ENCODE data around the gene NCOA7.

Gene NCOA7

DNA sequence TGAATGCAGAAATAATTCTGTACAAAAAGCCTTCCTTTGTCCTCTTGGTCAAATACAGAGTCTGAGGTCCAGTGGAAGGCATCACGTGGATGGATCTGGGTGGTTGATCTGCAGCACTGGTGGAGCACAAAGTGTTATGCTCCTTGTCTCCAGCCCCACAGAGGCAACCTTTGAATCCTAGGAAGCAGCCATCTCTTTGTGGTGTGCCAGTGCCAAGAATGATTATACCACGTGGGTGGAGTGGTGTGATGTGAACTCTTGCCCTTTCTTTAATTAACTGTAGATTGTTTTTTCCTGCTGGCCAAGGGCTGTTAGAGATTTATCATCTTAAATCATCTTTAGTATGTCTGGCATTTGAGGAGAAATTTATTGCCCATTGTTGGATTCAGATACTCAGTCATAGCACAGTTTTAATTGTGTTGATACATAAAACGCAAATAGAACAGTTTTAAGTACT is 31.1 kb downstream of the NCOA7 start:
- peaks cover 30% of the 10 kb centered on the region for H3K4me1 Mint-ChIP-seq (ENCODE audit: low read depth)
- no peak for DNase-seq (ENCODE audit: low spot score)
- no peak overlapping the region for H3K4me3 Mint-ChIP-seq
- H3K27ac Mint-ChIP-seq: no peak overlapping the region
- peaks cover 28% of the 10 kb centered on the region for H3K36me3 Mint-ChIP-seq (ENCODE audit: low read depth)
- peaks cover 5% of the 10 kb centered on the region for H3K9me3 Mint-ChIP-seq
- H3K27me3 Mint-ChIP-seq (ENCODE audit: low read depth): no peaks in the 10 kb centered on the region

DNA sequence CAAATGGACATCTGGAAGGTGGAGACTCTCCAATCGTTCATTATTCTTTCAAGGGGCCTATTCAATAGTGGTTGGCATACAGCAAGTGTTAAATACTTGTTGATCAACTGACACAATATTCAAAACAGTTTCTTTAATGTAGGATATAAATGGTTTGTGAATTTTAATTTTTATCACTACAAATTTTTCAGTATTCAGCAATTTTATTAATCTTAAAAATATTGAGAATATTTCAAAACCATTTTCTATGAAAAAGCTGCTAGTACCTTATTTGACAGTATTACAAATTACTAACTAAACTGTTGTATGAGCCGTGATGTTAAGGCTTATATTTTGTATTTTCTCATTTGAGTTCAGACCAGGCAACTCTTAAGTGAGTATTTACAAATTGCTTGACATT is 32.4 kb downstream of the NCOA7 start:
- H3K27me3 Mint-ChIP-seq (ENCODE audit: low read depth): no peaks in the 10 kb centered on the region
- H3K36me3 Mint-ChIP-seq (ENCODE audit: low read depth): peaks cover 31% of the 10 kb centered on the region
- peaks cover 5% of the 10 kb centered on the region for H3K9me3 Mint-ChIP-seq
- no peak overlapping the region for H3K27ac Mint-ChIP-seq
- peaks cover 32% of the 10 kb centered on the region for H3K4me1 Mint-ChIP-seq (ENCODE audit: low read depth)
- no peak for DNase-seq (ENCODE audit: low spot score)
- no peak overlapping the region for H3K4me3 Mint-ChIP-seq

DNA sequence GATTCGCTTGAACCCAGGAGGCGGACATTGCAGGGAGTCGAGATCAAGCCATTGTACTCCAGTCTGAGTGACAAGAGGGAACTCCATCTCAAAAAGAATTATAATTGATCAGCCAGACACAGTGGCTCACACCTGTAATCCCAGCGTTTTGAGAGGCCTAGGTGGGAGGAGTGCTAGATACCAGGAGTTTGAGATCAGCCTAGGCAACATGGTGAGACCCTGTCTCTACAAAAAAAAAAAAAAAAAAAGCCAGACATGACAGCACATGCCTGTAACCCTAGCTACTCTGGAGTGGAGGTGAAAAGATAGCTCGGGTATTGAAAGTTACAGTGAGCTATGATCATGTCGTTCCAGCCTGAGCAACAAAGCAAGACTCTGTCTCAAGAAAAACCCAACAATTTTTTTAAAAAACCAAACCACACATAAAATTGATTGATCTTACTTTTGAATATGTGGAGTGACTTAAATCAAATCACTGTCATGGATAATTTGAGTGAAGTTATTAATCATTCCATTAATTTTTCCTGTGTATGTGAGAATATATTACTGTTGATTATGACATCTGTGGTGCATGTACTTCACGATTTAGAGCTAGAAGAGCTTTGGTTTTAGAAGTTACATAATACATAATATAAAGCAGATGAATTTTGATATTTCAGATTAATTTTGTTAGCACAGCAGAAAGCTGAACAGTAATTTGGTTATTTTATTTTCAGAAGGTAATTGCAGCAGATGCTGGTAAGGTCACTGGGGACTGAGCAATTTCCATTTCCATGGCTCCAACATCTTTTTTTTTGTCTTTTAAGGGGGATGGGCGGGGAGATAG is 34.4 kb downstream of the NCOA7 start:
- Mint-ChIP-seq H3K36me3 (ENCODE audit: low read depth) (peaks cover 28% of the 10 kb centered on the region), H3K27ac (no peak overlapping the region), H3K9me3 (peaks cover 5% of the 10 kb centered on the region), H3K4me3 (no peak overlapping the region), H3K4me1 (ENCODE audit: low read depth) (peaks cover 39% of the 10 kb centered on the region), H3K27me3 (ENCODE audit: low read depth) (no peaks in the 10 kb centered on the region)
- DNase-seq (ENCODE audit: low spot score): no peak

DNA sequence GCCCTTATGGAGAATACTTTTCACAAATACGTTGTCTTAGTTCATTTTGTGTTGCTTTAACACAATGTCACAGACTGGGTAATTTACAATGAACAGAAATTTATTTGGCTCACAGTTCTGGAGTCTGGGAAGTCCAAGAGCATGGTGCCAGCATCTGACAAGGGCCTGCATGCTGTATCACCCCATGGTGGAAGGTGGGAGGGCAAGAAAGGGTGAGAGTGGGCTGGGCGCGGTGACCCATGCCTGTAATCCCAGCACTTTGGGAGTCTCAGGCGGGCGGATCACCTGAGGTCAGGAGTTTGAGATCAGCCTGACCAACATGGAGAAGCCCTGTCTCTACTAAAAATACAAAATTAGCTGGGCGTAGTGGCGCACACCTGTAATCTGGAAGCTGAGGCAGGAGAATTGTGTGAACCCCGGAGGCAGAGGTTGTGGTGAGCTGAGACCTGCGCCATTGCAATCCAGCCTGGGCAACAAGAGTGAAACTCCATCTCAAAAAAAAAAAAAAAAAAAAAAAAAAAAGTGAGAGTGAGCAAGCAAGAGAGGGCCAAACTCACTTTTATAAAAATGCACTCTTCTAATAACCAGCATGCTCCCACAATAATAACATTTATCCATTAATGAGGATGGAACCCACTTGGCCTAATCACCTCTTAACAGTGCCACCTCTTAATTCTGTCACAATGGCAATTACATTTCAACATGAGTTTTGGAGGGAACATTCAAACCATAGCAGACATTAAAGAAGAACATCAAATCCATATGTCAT is 36.1 kb downstream of the NCOA7 start:
- Mint-ChIP-seq H3K27me3 (ENCODE audit: low read depth) (no peaks in the 10 kb centered on the region), H3K9me3 (peaks cover 5% of the 10 kb centered on the region), H3K36me3 (ENCODE audit: low read depth) (peaks cover 19% of the 10 kb centered on the region), H3K27ac (no peak overlapping the region), H3K4me3 (no peak overlapping the region), H3K4me1 (ENCODE audit: low read depth) (peaks cover 42% of the 10 kb centered on the region)
- DNase-seq (ENCODE audit: low spot score): no peak

DNA sequence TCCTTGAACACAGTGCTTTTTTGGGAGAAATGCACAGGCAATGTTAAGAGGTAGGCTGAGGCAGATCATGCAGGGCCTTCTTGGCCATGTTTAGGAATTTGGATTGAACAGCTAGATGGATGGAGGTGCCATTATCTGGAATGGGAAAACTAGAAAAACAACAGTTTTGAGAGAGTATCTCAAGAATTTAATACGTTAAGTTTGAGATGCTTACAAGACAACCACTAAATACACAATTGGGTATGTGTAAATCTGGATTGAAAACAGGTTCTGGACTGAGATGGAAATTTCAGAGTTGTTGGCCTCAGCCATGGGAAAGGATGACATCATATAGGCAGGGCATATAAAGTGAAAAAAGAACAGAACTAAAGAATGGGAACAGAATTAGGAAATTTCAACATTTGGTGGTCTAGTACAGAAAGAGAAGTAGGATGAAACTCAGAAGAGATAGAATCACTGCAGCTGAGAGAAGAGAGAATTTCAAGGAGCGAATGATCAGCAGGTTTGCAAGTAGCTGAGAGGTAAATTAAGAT is 37.1 kb downstream of the NCOA7 start:
- Mint-ChIP-seq H3K27ac (no peak overlapping the region), H3K4me3 (peak overlapping the region; percentile 12), H3K4me1 (ENCODE audit: low read depth) (peaks cover 47% of the 10 kb centered on the region), H3K36me3 (ENCODE audit: low read depth) (peaks cover 19% of the 10 kb centered on the region), H3K27me3 (ENCODE audit: low read depth) (no peaks in the 10 kb centered on the region), H3K9me3 (peaks cover 5% of the 10 kb centered on the region)
- DNase-seq (ENCODE audit: low spot score): no peak

DNA sequence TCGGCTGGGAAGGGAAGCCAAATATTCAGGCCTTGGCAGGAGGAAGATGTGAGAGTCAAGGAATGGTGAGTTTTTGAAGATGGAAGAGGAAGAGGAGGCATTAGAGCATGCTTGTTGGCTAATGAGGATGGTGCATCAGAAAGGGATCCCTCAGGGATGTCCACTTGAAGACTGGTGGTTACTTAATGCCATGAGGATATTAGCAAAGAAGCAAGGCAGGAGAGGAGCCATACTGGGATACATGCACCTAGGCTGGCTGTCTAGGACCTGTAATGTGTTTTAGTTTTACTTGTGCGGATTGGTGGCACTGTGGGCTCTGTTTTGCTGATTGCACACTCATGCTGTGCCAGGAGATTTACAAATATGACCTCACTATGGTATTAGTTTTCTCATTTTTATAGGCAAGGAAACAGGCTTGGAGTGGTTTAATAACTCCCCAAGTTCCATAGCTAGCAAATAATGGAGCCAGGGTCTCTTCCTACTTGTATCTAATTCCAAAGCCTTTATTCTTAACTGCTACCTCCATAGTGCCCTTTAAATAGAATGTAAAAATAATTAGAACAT is 37.8 kb downstream of the NCOA7 start:
- peaks cover 53% of the 10 kb centered on the region for H3K4me1 Mint-ChIP-seq (ENCODE audit: low read depth)
- H3K27ac Mint-ChIP-seq: no peak overlapping the region
- H3K27me3 Mint-ChIP-seq (ENCODE audit: low read depth): no peaks in the 10 kb centered on the region
- no peak for DNase-seq (ENCODE audit: low spot score)
- H3K9me3 Mint-ChIP-seq: peaks cover 5% of the 10 kb centered on the region
- peak overlapping the region; percentile 12 for H3K4me3 Mint-ChIP-seq
- peaks cover 19% of the 10 kb centered on the region for H3K36me3 Mint-ChIP-seq (ENCODE audit: low read depth)

DNA sequence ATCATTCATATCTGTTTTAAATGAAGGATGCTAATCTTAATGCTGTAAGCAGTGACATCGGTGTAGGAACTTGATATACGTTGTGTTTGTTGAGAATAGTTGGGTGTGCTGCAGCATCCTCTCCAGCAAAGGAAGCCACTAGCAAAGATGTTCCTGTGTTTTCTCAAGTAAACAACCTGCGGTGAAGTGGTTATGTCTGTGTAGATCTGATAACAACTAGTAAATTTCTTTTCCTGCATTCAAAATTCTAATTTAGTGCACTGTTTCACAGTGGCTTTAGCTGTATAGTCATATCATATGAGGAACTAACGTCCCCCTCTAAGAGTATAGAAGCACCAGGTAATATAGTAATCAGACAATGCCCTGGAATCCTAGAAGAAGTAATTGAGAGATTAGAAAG is 38.7 kb downstream of the NCOA7 start:
- Mint-ChIP-seq H3K27me3 (ENCODE audit: low read depth) (no peaks in the 10 kb centered on the region), H3K4me1 (ENCODE audit: low read depth) (peaks cover 58% of the 10 kb centered on the region), H3K27ac (peak overlapping the region; percentile 70), H3K9me3 (peaks cover 5% of the 10 kb centered on the region), H3K4me3 (peak overlapping the region; percentile 58), H3K36me3 (ENCODE audit: low read depth) (peaks cover 19% of the 10 kb centered on the region)
- DNase-seq (ENCODE audit: low spot score): no peak

DNA sequence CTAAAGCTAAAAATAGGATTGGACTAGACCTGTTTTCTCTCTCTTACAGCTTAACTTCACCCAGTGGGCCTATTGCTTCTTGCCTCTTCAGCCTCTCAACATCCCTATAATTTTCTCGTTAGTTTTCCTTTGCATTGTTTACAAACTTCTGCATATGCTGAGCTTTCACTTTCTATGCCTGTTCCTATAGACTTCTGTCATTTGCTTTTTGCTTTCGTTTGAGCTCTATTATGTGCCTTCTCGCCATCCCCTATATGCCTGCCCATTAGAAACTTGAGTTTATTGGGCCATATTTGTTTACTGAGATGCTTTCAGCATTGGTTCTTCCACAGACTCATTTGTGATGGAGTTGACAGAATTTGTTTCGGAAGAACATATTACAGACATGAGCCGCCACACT is 40.9 kb downstream of the NCOA7 start:
- Mint-ChIP-seq H3K27me3 (ENCODE audit: low read depth) (no peaks in the 10 kb centered on the region), H3K4me1 (ENCODE audit: low read depth) (peaks cover 63% of the 10 kb centered on the region), H3K9me3 (peaks cover under 1% of the 10 kb centered on the region), H3K36me3 (ENCODE audit: low read depth) (peaks cover 13% of the 10 kb centered on the region), H3K27ac (peak overlapping the region; percentile 62), H3K4me3 (peak overlapping the region; percentile 65)
- no peak for DNase-seq (ENCODE audit: low spot score)

DNA sequence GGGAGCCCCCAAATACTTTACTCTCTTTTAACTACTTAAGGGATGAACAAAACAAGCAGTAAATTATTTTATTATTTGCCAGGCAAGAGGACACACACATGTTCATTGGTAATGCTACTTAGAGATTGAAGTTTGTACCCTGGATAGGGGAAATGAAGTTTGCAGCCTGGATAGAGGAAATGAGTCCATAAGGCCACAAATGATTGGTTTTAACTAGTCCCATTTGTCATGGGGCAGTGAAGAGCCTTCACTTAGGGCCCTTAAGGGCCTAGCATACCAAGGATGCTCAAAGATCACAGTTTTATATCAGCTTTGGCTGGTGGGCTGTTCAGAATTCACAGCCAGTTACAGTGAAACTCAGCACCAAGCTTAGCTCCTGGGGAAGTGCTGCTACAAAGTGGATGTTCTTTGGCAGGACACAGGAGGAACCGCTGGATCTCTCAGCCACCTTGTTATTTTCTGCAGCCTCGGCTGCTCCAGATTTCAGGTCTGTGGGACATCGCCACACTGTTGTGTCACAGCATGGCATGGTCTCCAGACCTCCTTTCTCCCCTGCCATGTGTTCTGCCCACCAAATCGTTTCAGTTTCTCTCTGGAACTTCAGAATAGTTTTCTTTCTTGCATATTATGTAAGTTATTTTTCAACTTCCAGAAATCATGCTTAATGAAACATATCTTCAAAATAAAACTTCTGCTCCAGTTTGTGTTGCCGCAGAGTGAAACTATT is 41.8 kb downstream of the NCOA7 start:
- no peaks in the 10 kb centered on the region for H3K9me3 Mint-ChIP-seq
- H3K27me3 Mint-ChIP-seq (ENCODE audit: low read depth): no peaks in the 10 kb centered on the region
- H3K4me1 Mint-ChIP-seq (ENCODE audit: low read depth): peaks cover 59% of the 10 kb centered on the region
- DNase-seq (ENCODE audit: low spot score): no peak
- peaks cover 9% of the 10 kb centered on the region for H3K36me3 Mint-ChIP-seq (ENCODE audit: low read depth)
- peak overlapping the region; percentile 13 for H3K4me3 Mint-ChIP-seq
- peak overlapping the region; percentile 21 for H3K27ac Mint-ChIP-seq

DNA sequence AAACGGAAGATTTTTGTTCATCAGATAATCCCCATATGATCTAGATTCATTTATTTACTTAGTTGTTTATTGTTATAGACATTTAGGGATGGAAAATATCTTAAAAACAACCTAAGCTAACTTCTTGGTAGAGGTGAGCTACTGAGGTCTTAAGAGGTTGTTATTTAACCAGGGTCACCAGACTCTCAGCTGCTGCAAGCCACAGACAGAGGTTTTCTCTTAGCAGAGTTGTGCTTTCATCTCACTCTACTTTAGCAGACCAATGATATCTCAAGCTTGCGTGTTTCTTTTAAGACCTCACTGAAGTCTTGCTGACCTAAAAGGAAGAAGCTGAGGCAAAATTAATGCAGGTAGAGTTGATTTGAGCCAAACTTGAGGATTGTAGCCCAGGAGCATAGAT is 43.6 kb downstream of the NCOA7 start:
- H3K27ac Mint-ChIP-seq: no peak overlapping the region
- no peaks in the 10 kb centered on the region for H3K9me3 Mint-ChIP-seq
- peaks cover 2% of the 10 kb centered on the region for H3K36me3 Mint-ChIP-seq (ENCODE audit: low read depth)
- peaks cover 52% of the 10 kb centered on the region for H3K4me1 Mint-ChIP-seq (ENCODE audit: low read depth)
- DNase-seq (ENCODE audit: low spot score): no peak
- H3K4me3 Mint-ChIP-seq: no peak overlapping the region
- no peaks in the 10 kb centered on the region for H3K27me3 Mint-ChIP-seq (ENCODE audit: low read depth)

DNA sequence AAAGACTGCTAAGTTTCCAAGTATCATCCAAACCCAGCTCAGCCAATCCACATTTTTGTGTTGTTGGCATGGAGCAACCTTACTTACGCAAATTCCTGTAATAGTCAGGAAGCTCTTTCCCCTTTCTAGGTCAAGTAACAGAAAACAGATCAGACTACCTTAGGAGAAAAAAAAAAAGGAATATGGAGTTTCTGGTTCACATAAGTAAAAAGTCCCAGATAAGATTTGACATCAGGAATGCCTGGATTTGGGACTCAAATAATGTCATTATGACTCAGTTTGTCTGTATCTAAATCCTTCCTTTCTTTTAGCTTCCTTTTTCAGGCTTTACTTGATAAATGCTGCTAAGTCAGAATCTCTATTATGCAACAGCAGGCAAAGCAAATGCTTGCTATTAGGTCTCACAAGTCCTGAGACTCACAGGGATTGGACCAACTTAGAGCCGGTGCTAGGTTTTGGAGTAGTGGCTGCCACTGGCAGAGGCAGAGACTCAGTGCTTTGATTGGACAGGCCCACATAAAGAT is 44.5 kb downstream of the NCOA7 start:
- Mint-ChIP-seq H3K4me1 (ENCODE audit: low read depth) (peaks cover 43% of the 10 kb centered on the region), H3K36me3 (ENCODE audit: low read depth) (peaks cover 2% of the 10 kb centered on the region), H3K27ac (no peak overlapping the region), H3K9me3 (no peaks in the 10 kb centered on the region), H3K27me3 (ENCODE audit: low read depth) (no peaks in the 10 kb centered on the region), H3K4me3 (no peak overlapping the region)
- no peak for DNase-seq (ENCODE audit: low spot score)

DNA sequence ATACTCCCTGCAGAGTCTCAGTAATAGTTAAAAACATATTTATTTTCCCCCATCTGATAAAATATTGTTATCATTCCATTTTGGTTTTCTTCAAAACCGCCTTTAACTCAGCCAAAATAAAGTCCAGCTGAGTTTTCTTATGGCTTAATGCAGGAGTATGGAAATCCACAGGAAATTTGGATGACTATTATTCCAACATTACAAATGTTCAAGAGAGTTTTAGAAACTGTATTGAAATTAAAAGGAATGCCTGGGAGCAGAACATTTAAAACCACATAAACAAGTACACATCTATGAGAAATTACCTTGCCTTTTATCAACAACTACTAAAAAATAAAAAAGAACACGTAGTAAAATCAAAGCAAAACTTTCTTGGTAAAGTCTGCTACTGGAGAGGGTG is 45.7 kb downstream of the NCOA7 start:
- Mint-ChIP-seq H3K4me1 (ENCODE audit: low read depth) (peaks cover 34% of the 10 kb centered on the region), H3K4me3 (no peak overlapping the region), H3K36me3 (ENCODE audit: low read depth) (peaks cover 2% of the 10 kb centered on the region), H3K27me3 (ENCODE audit: low read depth) (no peaks in the 10 kb centered on the region), H3K27ac (no peak overlapping the region), H3K9me3 (no peaks in the 10 kb centered on the region)
- no peak for DNase-seq (ENCODE audit: low spot score)

DNA sequence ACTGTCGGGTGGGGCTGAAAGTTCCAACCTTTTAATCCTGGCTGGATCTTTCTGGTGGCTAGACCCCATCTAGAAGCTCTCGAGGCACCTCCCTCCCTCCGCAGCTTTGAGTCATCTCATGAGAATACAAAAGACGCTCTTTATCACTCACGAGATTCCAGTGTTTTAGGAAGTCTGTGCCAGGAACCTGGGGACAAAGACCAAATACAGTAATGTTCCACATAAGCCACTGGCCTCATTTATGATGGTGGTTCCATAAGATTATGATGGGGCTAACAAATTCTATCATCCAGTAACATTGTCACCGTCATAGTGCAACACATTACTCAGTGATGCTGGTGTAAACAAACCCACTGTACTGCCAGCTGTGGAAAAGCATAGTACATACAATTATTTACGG is 48.7 kb downstream of the NCOA7 start:
- H3K4me3 Mint-ChIP-seq: no peak overlapping the region
- H3K9me3 Mint-ChIP-seq: no peaks in the 10 kb centered on the region
- no peak overlapping the region for H3K27ac Mint-ChIP-seq
- no peak for DNase-seq (ENCODE audit: low spot score)
- H3K36me3 Mint-ChIP-seq (ENCODE audit: low read depth): peaks cover 2% of the 10 kb centered on the region
- H3K4me1 Mint-ChIP-seq (ENCODE audit: low read depth): peaks cover 13% of the 10 kb centered on the region
- H3K27me3 Mint-ChIP-seq (ENCODE audit: low read depth): no peaks in the 10 kb centered on the region

Data from T-helper 2 cell treated with Interferon-gamma antibody and Interleukin-4, amounts not matched to agents 5 μg/mL and 100 μg/mL, for 36 hours (primary cell).